HG03139 (cell line): ENCODE data around the gene SLC27A1.

Experiments used
- ATAC-seq: cut with Tn5 transposase; IDR thresholded peaks from one replicate; pipeline ENCODE4 v1.9.1; 2021; ENCODE audit not compliant: unreplicated experiment

Gene SLC27A1

DNA sequence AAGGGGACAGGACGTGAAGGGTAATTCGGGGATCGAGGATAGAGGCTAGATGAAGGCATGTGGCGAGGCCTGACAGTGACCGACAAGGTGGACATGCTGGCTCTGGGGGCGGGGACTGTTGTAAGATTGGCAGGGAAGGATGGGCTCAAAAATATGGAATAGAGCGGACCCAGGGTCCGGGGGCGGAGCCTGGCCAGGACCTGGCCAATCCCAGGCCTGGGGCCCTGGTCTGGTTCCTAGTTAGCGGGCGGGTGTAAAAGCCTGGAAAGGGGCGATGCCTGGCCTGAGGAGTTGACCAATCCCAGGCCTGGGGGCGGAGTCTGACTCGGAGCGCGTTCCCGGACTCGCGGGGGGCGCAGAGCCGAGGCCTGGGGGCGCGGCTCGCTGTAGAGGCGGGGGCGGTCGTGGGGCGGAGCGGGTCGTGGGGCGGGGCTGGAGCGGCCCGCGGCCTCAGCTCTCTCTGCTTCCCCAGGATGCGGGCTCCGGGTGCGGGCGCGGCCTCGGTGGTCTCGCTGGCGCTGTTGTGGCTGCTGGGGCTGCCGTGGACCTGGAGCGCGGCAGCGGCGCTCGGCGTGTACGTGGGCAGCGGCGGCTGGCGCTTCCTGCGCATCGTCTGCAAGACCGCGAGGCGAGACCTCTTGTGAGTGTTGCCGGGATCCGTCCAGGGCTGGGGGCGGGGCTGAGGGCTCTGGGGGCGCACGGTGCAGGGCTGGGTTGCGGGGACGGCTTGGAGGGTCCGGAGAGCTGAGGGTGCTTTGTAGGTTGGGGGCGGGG, at the start of gene SLC27A1:
TSS of gene SLC27A1 (plus strand) at position 457 of the 774 bp plus-strand sequence. CDS start at position 474, 17 bp downstream.
- ATAC-seq: peak; percentile 72

DNA sequence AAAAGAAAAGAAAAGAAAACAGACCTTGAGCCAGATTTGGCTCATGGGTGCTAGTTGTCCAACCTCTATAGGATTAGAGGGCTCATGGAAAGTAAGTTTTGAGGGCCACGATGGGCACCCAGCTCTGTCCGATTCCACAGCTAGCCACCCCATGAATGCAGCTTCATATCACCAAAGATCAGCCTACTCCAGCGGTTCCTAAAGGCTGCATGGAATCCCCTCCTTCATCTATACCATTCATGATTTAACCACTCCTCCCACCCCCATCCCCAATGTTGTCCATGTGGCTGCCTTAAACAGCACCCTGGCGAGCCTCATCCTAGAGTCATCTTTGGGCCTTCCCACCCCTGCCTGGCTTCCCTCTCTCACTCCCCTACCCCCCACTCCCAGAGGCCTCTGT, 48.4 kb upstream of the SLC27A1 start:
- ATAC-seq: no peak

DNA sequence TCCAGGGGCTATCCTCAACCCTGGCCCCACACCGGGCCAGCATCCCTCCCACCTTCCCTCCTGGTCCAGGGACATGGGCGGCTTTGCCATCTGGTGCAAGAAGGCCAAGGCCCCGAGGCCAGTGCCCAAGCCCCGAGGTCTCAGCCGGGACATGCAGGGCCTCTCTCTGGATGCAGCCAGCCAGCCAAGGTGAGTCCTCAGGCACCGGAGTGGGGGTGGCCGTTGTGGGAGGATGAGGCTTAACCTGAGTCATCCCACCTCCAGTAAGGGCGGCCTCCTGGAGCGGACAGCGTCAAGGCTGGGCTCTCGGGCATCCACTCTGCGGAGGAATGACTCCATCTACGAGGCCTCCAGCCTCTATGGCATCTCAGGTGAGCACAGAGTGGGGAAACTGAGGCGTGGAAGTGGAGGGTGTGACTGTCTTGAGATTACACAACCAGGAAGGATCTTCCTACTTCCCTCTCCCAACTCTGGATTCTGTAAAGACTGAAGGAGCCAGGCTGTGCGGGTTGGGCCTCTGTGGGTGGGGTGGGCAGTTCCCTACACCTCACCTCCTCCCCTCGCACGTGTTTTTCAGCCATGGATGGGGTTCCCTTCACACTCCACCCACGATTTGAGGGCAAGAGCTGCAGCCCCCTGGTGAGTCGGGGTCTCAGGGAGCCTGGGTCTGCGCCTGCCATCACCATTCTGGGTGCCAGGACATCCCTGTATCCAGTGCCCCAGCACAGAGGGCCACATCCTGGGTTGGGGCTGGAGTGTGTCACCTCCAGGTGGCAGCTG, 46.7 kb upstream of the SLC27A1 start:
- ATAC-seq: no peak

DNA sequence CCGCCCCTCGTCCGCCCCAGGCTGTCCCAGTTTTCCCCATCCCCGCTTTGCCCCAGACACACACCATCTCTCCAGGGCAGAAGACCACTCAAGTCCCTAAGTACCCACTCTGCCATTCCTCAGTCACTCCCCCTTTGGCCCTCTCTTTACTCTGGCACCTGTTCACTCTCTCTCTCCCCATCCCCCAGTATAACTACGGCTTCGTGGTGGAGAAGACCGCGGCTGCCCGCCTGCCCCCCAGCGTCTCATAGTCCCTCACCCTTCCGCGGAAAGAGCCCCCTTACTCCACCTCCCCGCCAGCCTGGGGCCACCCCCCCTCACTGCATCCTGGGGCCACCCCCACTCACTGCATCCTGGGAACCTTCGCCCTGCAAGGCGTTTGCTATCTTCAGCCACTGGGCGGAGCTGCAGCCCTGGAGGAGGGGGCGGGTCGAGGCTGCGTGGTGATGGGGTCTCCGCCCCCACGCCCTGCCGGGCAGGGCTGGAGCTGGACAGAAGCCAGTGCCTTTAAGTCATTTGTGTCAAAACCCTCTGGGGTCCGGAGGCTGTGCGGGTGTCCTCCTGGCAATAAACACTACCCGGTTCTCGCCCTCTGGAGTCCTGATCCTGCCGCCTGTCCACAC, 45.5 kb upstream of the SLC27A1 start:
- ATAC-seq: no peak

DNA sequence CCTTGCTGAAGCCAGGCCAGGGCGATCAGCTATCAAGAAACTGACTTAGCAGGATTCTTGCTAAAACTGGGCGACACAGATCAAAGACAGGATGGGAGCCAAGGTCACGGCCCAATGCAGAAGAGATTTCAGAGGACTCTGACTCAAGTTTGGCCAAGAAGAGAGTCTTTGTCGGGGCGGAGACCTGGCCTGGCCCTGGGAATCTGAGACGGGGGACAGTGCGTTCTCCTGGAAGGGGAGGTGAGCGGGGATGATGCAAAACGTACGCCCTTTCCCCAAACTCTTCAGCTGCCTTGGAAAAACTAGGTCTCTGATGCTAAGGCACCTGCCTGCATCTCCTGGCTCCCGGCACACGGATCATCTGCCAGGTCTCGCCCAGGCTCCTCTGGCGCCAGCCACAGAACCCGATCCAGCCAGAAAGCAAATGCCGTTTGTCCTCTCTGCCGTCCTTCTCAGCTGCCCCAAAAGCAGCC, 40.6 kb upstream of the SLC27A1 start:
- no peak for ATAC-seq

DNA sequence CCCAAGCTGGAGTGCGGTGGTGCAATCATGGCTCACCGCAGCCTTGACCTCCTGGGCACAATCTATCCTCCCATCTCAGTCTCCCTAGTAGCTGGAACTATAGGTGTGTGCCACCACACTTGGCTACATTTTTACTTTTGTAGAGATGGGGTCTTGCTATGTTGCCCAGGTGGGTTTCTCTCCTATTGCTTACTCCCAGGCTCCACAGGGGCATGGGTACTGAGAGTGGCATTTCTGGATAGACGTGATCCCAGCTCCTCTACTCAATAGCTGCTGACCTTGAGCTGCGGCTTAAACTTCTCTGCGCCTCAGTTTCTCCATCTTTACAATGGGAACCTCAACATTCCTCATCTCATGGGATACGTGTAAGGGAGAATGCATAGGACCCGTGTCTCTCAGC, 38.9 kb upstream of the SLC27A1 start:
- ATAC-seq: no peak

DNA sequence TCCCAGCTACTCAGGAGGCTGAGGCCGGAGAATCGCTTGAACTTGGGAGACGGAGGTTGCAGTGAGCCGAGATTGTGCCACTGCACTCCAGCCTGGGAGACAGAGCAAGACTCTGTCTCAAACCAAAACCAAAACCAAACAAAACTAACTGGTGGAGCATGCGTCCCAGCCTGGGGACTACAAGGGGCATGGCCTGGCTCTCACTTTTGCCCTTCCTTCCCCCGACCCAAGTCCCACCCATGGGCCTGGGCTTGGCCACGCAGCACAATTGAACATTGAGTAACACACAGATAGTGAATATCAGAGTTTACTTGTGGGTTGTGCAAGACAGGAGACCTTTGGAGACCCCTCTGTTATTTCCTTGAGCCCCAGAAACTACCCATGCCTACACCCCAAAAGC, 35.1 kb upstream of the SLC27A1 start:
- no peak for ATAC-seq

DNA sequence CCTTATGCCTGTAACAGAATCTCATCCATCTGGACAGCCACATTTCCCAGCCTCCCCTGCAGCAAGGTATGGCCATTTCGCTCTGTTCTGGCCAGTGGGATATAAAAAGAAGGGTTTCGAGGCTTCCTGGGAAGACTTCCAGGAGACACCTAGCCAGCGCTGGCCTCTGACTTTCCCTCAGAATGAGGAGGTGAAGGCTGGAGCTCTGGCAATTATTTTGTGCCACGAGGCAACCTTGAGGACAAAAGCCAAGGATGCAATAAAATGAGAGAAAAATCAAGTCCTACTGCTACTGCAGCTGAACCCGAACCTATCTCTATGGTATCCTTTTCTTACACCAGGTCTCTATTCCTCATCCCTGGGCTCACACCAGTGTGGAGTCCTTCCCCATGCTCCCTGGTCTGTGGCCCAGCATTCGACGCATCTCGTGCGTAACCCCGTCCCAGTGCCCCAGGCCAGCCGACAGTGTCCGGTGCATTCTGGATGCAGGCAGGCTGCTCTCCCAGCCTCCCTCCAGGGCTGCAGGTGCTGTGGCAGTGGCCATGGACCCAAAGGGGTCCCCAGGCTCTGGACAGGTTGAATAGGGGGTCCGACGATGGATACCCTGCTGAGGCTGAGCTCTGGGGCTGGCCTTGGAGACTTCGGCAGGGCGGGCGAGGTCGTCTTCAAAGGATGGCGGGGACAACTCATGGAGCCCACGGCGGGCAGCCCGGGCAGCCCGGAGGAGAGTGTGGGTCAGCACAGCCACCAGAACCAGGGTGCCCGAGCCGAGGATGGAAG, 34.0 kb upstream of the SLC27A1 start:
- ATAC-seq: no peak

DNA sequence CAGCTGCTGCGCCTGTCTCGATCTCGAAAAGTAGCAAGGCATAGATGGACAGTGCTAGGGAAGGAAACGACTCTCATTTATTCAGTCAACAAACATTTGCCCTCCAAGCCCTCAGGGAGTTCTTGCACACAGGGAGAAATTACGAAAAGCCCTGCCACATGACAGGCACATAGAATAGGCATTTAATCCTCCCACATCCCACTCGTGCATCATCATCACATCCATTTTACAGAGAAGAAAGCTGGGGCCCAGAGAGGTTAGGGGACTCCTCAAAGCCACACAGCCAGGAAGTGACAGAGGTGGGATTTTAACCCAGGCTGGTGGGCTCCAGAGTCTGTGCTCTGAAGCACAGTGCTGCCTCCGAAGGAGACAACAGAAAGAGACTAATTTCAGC, 33.5 kb upstream of the SLC27A1 start:
- ATAC-seq: no peak

DNA sequence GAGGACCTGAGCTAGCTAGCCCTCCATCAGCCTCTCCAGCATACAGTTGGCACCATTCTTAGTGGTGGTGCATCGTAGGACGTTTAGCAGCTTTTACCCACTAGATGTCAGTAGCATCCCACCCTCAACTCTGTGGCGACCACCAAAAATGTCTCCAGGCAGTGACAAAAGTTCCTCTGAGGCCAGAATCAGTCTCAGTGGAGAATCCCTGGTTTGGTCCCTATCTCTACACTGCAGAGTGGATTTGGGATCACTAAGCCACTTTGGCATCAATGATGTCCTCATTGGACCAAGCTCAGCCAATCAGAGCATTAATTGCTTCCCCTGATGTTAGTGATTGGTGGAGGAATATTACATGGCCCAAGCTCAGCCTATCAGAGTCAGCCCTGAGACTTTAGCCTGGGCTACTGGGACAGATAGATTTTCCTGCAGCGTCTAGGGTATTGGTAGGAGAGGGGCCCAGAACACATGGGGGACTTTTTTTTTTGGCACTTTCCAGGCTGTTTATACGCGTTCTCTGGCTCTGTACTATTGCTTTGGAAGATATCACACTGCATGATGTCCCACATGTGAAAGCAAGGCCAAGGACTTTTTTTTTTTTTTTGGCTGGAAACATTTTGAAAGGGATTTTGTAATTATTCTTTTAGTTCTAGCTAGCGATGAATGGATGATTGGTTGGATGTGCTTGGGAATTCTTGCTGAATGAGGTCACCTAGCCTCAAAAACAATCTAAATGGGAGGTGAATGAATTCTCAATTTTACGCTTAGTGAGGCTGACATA, 28.9 kb upstream of the SLC27A1 start:
- ATAC-seq: no peak

DNA sequence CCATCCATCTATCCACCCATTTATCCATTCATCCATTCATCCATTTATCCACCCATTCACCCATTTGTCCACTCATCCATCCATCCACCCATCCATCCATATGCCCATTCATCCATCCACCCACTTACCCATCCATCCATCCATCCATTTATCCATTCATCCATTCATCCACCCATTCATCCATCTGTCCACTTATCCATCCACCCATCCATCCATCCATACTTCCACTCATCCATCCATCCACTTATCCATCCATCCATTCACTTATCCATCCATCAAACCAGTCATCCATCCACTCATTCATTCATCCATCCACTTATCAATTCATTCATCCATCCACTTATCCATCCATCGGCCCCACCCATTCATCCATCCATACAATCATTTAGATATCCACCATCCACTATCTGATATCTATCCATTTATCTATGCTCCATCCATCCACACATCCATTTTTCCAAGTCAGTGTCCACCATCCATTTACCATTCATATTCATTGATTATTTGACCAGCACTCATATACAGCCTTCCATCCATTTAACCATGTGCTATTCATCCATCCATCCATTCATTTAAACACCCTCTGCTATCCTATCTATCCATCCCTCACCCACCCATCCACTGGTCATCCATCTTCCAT, 24.7 kb upstream of the SLC27A1 start:
- no peak for ATAC-seq

DNA sequence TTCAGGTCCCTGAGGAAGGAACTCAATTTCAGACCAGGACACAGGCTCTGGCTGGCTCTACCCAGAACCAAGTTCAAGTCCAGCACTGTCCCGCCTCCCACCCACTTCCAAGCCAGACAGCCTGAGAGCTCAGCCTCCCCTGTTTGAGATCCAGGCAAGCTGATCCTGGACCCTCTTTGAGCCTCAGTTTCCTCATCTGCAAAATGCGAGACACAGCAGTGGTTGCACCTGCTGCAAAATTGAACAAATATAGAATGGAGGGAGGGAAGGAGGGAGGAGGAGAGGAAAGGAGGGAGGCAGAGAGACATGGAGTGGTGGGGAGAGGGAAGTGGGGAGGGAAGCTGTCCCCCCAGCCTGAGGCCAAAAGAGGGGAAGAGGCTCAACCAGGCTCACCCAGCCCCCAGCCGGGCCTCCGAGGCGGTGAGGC, 22.6 kb upstream of the SLC27A1 start:
- ATAC-seq: no peak

DNA sequence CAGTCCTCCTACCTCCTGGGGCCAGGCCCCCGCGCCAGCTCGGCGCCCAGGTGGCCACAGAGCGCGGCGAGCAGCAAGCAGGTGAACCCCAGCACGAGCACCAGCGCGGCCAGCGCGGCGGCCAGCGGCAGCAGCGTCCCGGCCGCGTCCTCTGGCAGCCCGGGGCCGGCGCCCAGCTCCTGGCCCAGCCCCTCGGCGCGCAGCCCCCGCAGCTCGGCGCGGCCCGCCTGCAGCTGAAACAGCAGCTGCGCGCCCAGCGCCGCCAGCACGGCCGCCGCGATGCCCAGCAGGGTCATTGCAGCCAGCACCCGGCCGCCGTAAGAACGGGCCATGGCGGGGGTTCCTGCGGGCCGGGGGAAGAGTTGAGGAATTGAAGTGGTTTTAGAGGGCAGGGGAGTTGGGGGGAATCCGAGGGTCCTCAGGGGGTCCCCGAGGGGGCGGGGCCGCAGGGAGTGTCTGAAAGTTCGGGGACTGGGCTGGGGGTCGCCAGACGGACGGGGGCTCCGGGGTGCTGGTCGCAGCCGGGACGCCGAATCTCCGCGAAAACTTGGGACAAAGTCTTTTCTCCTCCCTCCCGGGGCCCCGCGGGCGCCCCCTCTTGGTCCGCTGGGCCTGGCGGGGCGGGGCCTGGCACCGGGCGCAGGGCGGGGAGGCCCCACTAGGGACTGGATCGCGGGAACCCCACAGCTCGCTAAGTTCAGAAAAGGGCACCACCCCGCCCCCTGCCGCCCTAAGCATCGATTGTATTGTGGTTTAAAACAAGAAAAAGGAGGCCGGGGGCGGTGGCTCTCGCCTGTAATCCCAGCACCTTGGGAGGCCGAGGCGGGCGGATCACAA, 22.0 kb upstream of the SLC27A1 start, which contains the start of gene TMEM221:
TSS of gene TMEM221 (minus strand) at position 538 of the 837 bp plus-strand sequence. CDS start at position 332, 206 bp downstream.
- no peak for ATAC-seq

DNA sequence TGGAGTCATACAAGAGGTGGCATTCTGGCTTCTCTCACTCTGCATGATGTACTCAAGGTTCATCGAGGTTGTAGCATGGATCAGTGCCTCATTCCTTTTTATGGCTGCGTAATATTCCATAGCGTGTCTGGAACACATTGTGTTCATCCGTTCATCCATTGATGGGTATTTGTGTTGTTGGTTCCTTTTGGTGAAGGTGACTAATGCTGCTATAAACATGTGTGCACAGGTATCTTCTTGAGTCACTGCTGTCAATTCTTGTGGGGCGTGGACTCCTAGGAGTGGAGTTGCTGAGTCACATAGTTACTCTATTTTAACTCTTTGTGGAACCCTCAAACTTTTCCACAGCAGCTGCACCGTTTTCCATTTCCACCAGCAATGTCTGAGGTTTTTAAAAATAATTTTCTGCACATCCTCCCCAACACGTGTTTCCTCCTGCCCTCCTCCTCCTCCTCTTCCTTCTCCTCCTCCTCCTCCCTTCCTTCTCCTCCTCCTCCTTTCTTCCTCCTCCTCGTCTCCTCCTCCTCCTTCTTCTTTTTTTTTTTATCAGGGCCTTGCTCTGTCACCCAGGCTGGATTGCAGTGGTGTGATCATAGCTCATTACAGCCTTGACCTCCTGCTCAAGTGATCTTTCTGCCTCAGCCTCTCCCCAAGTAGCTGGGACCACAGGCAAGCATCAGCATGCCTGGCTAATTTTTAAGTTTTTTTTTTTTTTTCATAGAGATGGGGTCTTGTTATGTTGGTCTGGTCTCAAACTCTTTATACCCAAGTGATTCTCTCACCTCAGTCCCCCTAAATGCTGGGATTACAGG, 19.9 kb upstream of the SLC27A1 start:
- no peak for ATAC-seq

DNA sequence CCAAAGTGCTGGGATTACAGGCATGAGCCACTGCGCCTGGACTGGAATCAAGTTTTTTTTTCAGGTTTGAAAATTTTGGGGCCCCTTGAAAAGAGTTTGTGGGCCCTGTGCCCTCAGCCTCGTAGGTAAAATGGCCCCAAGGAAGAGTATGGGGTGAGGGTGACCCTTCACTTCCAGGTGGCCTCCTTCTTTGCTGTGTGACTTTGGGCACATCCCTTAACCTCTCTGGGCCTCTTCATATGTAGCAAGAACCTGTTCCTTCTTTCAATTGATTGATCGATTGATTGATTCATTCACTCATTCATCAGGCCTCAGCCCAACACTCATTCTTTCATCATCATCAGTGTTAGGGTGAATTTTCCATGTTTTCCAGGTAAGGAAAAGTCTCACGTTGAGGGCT, 18.5 kb upstream of the SLC27A1 start:
- ATAC-seq: no peak

DNA sequence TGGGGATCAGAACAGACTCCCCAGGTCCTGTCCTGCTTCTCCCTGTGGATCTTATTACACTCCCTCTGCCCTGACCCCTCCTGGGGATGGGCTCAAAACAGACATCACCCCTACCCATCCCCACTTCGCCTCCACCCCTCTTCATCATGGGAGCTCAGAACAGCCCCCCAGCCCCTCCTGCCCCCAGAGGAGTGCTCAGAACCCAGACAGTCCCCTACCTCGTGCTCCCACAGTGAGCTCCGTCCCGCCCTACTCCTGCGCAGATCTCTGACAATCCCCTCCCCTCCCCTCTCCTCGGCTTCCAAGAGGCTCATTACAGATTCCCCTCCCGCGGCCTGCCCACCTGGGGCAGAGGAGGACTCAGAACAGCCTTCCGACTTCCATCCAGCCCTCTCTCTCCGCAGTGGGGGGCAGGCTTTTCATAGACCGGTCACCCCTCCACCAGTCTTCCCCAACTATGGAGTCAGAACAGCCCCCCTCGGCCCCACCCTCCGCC, 15.7 kb upstream of the SLC27A1 start:
- no peak for ATAC-seq

DNA sequence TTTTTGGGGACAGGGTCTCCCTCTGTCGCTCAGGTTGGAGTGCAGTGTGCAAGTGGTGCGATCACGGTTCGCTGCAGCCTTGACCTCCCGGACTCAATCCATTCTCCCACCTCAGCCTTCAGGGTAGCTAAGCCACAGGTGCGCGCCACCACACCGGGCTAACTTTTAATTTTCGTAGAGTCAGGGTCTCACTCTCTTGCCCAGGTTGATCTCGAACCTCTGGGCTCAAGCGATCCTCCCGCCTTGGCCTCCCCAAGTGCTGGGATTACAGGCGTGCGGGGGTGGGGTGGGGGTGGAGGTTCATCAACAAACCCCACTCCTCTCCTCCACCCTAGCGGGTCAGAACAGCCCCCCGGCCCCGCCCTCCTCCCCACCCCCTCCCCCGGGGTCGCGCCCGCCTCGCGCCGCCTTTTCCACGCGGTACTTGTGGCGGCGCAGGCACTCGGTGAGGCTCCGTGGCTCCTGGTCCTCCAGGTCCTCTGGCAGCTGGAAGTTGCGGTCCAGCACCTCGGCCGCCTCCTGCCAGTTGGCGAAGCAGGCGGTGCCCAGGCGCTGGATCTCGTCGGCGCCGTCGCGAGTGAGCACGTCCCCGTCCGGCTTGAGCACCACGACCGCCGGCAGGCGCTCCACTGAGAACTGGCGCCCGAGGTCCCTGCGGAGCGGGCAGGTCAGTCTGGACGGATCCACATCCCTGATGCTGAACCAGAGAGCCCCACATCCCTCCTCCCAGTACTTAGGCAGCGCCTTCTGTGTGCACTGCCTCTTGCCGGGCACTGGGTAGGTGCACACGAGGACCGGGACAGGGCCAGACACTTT, 14.8 kb upstream of the SLC27A1 start:
- ATAC-seq: no peak
